ENCODE measurements around the gene DPP10. TPM values are rescaled to one million over a fixed set of nuclear protein-coding genes. Genes with fewer than 3 reads are reported as not detected.
A peak's percentile ranks its signal among the peaks of the same experiment; 100 is the strongest.

DPP10 gene
- total RNA-seq, 1 donor from 2014 or later: 6.5 TPM

DNA sequence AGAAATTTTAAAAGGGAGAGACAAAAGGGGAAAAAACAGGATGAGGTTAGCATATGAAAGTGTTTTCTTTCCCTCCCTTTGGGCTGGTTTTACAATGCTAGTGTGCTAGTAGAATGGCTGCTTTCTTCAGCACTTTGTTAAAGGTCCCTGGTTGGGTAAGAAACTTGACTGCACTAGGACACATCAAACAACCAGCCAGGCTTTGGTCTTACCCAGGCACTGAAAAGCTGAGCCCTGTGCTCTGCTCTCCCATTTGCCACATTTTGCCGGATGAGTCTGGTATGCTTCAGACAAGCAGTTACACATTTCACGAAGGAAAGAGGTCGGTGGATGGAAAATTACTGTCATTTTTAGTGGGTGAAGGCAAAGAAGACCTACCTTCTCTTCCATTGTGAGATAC lies 242.0 kb downstream of the DPP10 start:
- Histone ChIP-seq H3F3A (ENCODE audit: low read depth) (no peaks in the 10 kb centered on the region), H3K27me3 (no peaks in the 10 kb centered on the region), H3K9me3 (ENCODE audit: low read depth) (no peaks in the 10 kb centered on the region), H3K9ac (no peak overlapping the region), H3K4me2 (no peak overlapping the region), H4K20me1 (ENCODE audit: low read depth) (no peaks in the 10 kb centered on the region), H3K36me3 (no peaks in the 10 kb centered on the region), H3K4me3 (no peak overlapping the region), H3K79me2 (ENCODE audit: low read depth) (no peaks in the 10 kb centered on the region), H3K27ac (no peak overlapping the region), H3K4me1 (peaks cover 18% of the 10 kb centered on the region), H2AFZ (replicated peaks) (peak overlapping the region; percentile 57)
- Mint-ChIP-seq H3K4me1 (peaks cover 11% of the 10 kb centered on the region), H3K36me3 (no peaks in the 10 kb centered on the region), H3K27ac (no peak overlapping the region), H3K9me3 (no peaks in the 10 kb centered on the region), H3K27me3 (ENCODE audit: insufficient read depth, low read depth) (no peaks in the 10 kb centered on the region), H3K4me3 (no peak overlapping the region)
- no peak for DNase-seq (ENCODE audit: low spot score)
- TF ChIP-seq EZH2phosphoT487 (IDR thresholded peaks at IDR 0.05) (no peak), EZH2 (IDR thresholded peaks at IDR 0.05) (no peak)
- TF ChIP-seq, protein P1, sequence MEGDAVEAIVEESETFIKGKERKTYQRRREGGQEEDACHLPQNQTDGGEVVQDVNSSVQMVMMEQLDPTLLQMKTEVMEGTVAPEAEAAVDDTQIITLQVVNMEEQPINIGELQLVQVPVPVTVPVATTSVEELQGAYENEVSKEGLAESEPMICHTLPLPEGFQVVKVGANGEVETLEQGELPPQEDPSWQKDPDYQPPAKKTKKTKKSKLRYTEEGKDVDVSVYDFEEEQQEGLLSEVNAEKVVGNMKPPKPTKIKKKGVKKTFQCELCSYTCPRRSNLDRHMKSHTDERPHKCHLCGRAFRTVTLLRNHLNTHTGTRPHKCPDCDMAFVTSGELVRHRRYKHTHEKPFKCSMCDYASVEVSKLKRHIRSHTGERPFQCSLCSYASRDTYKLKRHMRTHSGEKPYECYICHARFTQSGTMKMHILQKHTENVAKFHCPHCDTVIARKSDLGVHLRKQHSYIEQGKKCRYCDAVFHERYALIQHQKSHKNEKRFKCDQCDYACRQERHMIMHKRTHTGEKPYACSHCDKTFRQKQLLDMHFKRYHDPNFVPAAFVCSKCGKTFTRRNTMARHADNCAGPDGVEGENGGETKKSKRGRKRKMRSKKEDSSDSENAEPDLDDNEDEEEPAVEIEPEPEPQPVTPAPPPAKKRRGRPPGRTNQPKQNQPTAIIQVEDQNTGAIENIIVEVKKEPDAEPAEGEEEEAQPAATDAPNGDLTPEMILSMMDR (IDR thresholded peaks at IDR 0.05): no peak

DNA sequence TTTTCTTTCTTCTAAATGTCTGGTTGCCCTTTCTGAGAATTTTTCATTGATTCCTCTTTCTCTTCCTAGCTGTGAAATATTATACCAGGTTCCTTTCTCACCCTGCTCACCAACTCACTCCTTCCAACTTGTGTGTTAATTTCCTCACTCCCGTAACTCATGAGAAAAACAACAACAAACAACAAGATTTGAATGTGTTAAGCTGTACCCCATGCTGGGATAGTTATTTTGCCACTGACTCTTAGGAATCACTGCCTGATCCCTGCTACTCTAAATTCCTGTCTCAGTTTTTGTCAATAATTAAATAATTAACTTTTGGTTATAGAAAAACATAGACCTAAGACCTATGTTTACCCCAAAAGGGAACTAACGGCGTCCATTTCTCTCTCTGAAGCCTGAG lies 242.7 kb downstream of the DPP10 start:
- H3K79me2 ChIP-seq (ENCODE audit: low read depth): no peaks in the 10 kb centered on the region
- no peak overlapping the region for H3K27ac Mint-ChIP-seq
- TF ChIP-seq, protein P1 (IDR thresholded peaks at IDR 0.05): no peak
- TF ChIP-seq EZH2 (IDR thresholded peaks at IDR 0.05) (no peak), EZH2phosphoT487 (IDR thresholded peaks at IDR 0.05) (no peak)
- H3K27me3 Mint-ChIP-seq (ENCODE audit: insufficient read depth, low read depth): no peaks in the 10 kb centered on the region
- H3K27me3 ChIP-seq: no peaks in the 10 kb centered on the region
- no peaks in the 10 kb centered on the region for H4K20me1 ChIP-seq (ENCODE audit: low read depth)
- H3K4me1 ChIP-seq: peaks cover 18% of the 10 kb centered on the region
- H3K4me3 ChIP-seq: no peak overlapping the region
- H2AFZ ChIP-seq (replicated peaks): no peak overlapping the region
- H3K27ac ChIP-seq: no peak overlapping the region
- H3K36me3 ChIP-seq: no peaks in the 10 kb centered on the region
- H3F3A ChIP-seq (ENCODE audit: low read depth): no peaks in the 10 kb centered on the region
- no peaks in the 10 kb centered on the region for H3K9me3 Mint-ChIP-seq
- H3K9ac ChIP-seq: no peak overlapping the region
- H3K36me3 Mint-ChIP-seq: no peaks in the 10 kb centered on the region
- no peak overlapping the region for H3K4me2 ChIP-seq
- DNase-seq (ENCODE audit: low spot score): peak; percentile 33
- no peak overlapping the region for H3K4me3 Mint-ChIP-seq
- H3K4me1 Mint-ChIP-seq: peaks cover 11% of the 10 kb centered on the region
- H3K9me3 ChIP-seq (ENCODE audit: low read depth): no peaks in the 10 kb centered on the region

DNA sequence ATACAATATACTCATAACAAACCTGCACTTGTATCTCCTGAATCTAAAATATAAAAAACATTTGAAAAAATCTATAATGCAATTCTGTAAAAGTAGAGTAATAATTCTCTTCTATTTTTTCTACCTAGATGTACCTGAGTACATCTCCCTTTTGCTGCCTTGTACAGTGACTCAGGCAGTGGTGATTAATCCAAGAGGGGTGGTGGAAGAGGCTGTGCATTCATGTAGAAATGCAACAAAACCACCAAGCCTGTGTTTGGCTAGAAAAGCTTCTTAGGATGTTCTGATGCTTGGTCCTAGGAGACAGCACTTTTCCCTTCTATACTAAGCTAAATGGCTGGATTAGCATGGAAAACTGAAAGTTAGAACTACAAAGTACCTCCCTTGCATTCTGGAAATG lies 245.8 kb downstream of the DPP10 start:
- Histone ChIP-seq H3K9ac (no peak overlapping the region), H3K4me1 (peaks cover 9% of the 10 kb centered on the region), H3K4me2 (no peak overlapping the region), H4K20me1 (ENCODE audit: low read depth) (no peaks in the 10 kb centered on the region), H3K27me3 (no peaks in the 10 kb centered on the region), H3K27ac (no peak overlapping the region), H3K79me2 (ENCODE audit: low read depth) (no peaks in the 10 kb centered on the region), H3F3A (ENCODE audit: low read depth) (no peaks in the 10 kb centered on the region), H3K36me3 (no peaks in the 10 kb centered on the region), H3K4me3 (no peak overlapping the region), H3K9me3 (ENCODE audit: low read depth) (no peaks in the 10 kb centered on the region), H2AFZ (replicated peaks) (no peak overlapping the region)
- Mint-ChIP-seq H3K9me3 (peaks cover 15% of the 10 kb centered on the region), H3K36me3 (no peaks in the 10 kb centered on the region), H3K27ac (no peak overlapping the region), H3K4me3 (no peak overlapping the region), H3K27me3 (ENCODE audit: insufficient read depth, low read depth) (no peaks in the 10 kb centered on the region), H3K4me1 (no peaks in the 10 kb centered on the region)
- TF ChIP-seq EZH2phosphoT487 (IDR thresholded peaks at IDR 0.05): no peak
- DNase-seq (ENCODE audit: low spot score): no peak

DNA sequence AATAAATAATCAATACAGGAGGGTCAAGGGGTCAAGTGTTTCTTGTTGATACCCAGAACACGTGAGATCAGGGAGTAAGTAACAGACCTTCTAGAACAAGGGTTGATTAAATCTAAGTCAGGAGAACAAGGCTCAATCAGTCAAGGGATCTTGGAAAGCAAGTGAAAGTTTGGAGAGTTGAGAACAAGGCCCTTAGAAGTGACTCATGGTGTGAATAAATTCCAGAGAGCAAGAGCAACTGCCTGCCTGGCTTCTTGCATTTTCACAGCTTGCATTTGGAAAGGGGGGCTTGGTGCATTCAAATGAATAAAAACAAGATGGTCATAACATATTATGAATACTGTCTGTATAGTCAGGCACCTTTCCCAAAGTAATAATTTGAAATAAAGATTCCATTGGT lies 256.1 kb downstream of the DPP10 start:
- Histone ChIP-seq H3K79me2 (ENCODE audit: low read depth) (no peaks in the 10 kb centered on the region), H3K9ac (no peak overlapping the region), H2AFZ (replicated peaks) (no peak overlapping the region), H3K27ac (no peak overlapping the region), H3K4me1 (peaks cover 15% of the 10 kb centered on the region), H3K27me3 (no peaks in the 10 kb centered on the region), H3K4me2 (no peak overlapping the region), H3F3A (ENCODE audit: low read depth) (no peaks in the 10 kb centered on the region), H4K20me1 (ENCODE audit: low read depth) (no peaks in the 10 kb centered on the region), H3K36me3 (no peaks in the 10 kb centered on the region), H3K4me3 (no peak overlapping the region), H3K9me3 (ENCODE audit: low read depth) (no peaks in the 10 kb centered on the region)
- DNase-seq (ENCODE audit: low spot score): no peak
- Mint-ChIP-seq H3K27me3 (ENCODE audit: insufficient read depth, low read depth) (no peaks in the 10 kb centered on the region), H3K27ac (no peak overlapping the region), H3K4me3 (no peak overlapping the region), H3K36me3 (no peaks in the 10 kb centered on the region), H3K4me1 (peaks cover 10% of the 10 kb centered on the region), H3K9me3 (no peaks in the 10 kb centered on the region)
- TF ChIP-seq EZH2phosphoT487 (IDR thresholded peaks at IDR 0.05) (no peak), EZH2 (IDR thresholded peaks at IDR 0.05) (no peak)
- TF ChIP-seq, protein P1 (IDR thresholded peaks at IDR 0.05): no peak

Measured in neural progenitor cell (in vitro differentiated cells).